Astrocyte of the spinal cord (primary cell): Measurements from ENCODE around the gene OAS2.

Source experiments
- DNase-seq: peaks from one replicate; pipeline ENCODE4 v3.0.0; 2011; ENCODE audit warnings: low read depth, low spot score
- H3K4me3 ChIP-seq: 2 replicates; pipeline ENCODE4 v1.5.1; 2011; ENCODE audit warnings: low read depth, mild to moderate bottlenecking, low read length, moderate library complexity
- in situ Hi-C: cut with HindIII; loops from 2 replicates; pipeline ENCODE4 v1.10.0; 2017; ENCODE audit warnings: low sequenced_read_pairs
- TF ChIP-seq, protein P1 (sequence below): IDR thresholded peaks from 2 replicates; pipeline ENCODE4 v1.5.1; 2012; ENCODE audit warnings: low read depth, mild to moderate bottlenecking, low read length, inconsistent platforms

OAS2 gene

GRCh38 chr12:112936264-112936663 lies 42.1 kb upstream of the OAS2 start:
- DNase-seq: no peak
- TF ChIP-seq, protein P1, sequence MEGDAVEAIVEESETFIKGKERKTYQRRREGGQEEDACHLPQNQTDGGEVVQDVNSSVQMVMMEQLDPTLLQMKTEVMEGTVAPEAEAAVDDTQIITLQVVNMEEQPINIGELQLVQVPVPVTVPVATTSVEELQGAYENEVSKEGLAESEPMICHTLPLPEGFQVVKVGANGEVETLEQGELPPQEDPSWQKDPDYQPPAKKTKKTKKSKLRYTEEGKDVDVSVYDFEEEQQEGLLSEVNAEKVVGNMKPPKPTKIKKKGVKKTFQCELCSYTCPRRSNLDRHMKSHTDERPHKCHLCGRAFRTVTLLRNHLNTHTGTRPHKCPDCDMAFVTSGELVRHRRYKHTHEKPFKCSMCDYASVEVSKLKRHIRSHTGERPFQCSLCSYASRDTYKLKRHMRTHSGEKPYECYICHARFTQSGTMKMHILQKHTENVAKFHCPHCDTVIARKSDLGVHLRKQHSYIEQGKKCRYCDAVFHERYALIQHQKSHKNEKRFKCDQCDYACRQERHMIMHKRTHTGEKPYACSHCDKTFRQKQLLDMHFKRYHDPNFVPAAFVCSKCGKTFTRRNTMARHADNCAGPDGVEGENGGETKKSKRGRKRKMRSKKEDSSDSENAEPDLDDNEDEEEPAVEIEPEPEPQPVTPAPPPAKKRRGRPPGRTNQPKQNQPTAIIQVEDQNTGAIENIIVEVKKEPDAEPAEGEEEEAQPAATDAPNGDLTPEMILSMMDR: no peak
- H3K4me3 ChIP-seq: no peak overlapping the region
- in situ Hi-C loops: no loop called here

DNA sequence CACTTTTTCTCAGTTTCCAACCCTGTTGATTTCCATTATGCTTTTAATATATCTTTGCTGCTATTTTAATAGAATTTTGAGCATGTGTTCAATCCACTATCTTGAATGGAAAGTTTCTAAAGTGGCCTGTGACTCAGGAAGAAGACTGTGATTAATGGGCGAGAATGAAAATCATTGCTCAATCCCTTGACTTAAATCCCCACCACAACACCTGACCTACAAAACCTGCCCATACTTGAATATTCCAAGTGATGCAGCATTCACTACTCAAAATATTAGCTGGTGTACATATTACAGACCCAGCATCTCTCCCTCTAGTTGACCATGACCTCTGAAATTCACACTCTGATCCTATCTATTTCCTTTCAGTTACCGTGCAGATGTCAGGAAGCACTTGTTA lies 41.4 kb upstream of the OAS2 start:
- TF ChIP-seq, protein P1: no peak
- DNase-seq: no peak
- H3K4me3 ChIP-seq: no peak overlapping the region
- in situ Hi-C loops: no loop called here

DNA sequence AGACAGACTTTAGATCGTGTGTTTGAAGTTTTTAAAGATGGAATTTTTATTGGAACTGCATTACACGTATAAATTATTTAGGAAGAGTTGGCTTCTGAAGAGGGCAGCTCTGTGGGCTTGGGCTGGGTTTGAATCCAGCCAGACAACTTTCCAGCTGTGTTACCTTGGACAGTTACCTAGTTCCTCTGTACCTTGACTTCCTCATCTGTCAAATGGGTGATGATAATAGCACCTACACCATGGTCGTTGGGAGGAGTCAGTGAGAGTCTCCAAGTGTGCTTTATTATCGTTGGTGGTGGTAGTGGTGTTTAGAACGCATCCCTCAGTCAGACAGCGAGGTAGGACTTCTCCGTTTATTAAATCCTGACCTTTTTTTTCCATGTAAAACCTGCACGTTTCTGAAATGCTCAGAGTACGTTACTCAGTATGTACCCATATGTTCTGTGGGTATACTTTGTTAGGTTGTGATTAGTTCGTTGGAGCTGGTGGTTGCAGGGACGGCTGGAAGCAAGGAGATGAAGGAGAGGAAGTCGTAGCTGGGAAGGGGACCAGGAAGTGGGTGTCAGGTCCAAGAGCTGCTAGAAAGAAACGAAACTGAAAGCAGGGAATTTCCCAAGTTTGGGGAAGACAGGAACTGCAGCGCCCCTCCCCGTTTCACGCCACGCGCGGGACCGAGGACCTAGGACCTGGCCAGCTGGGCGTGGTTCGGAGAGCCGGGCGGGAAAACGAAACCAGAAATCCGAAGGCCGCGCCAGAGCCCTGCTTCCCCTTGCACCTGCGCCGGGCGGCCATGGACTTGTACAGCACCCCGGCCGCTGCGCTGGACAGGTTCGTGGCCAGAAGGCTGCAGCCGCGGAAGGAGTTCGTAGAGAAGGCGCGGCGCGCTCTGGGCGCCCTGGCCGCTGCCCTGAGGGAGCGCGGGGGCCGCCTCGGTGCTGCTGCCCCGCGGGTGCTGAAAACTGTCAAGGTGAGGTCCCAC lies 40.3 kb upstream of the OAS2 start, which contains the start of gene OAS3:
Gene OAS3, plus strand, starts transcription at position 734 of the 979 bp plus-strand sequence. Its CDS starts 57 bp downstream, at position 791.
- H3K4me3 ChIP-seq: peak within 1 kb of the TSS; percentile 63
- in situ Hi-C loops: no loop called here
- TF ChIP-seq, protein P1: no peak
- peak; percentile 74 for DNase-seq

- H3K4me3 ChIP-seq: peak overlapping the region; percentile 63
- DNase-seq: peak; percentile 10
- in situ Hi-C loops: no loop called here
- TF ChIP-seq, protein P1: no peak
Observed at GRCh38 chr12:112938751-112939150, 39.6 kb upstream of the OAS2 start.

DNA sequence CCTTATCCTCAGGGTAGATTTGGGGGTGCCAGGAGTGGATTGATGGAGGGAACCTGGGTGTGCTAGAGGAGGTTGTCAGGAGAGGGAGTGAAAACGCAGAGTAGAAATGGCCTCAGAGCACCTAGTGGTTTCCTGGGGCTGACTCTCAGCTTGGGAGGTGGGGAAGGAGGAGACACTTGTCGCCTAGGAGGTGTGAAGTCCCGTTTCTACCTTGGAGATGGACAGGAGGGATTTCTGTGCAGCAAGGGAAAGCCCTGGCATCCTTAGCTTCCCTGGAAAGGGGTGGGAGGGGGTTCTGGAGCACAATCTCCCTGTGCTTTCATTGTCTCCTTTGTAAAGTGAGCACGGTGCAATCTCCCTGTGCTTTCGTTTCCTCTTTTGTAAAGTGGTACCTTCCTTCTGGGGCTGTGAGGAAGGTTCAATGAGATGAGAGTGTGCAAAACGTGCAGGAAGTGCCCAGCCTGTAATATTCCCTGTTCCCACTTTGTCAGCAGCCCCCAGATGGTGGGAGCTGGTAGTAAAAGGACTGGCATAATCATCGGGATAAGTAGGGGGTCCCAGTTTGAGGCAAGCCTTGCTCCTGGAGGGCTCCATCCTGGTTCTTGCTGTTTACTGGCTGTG lies 38.4 kb upstream of the OAS2 start:
- no peak overlapping the region for H3K4me3 ChIP-seq
- TF ChIP-seq, protein P1: no peak
- DNase-seq: no peak
- in situ Hi-C loops: no loop called here

GRCh38 chr12:112941528-112942335 lies 36.6 kb upstream of the OAS2 start:
- H3K4me3 ChIP-seq: no peak overlapping the region
- in situ Hi-C loops: no loop called here
- DNase-seq: no peak
- TF ChIP-seq, protein P1: no peak
